PFSK-1 (cell line): ENCODE measurements around the gene LSP1.

ENCODE experiments used
- FOXP2 ChIP-seq: optimal IDR thresholded peaks from 2 replicates; pipeline ENCODE3; 2011; ENCODE audit warnings: borderline replicate concordance, control low read depth, inconsistent platforms; ENCODE audit not compliant: insufficient read depth; ENCODE audit errors: extremely low read length, extremely low read depth
- POLR2AphosphoS5 ChIP-seq: IDR thresholded peaks from 2 replicates; pipeline ENCODE4 v1.6.1; 2012; ENCODE audit warnings: low read depth, mild to moderate bottlenecking, control low read depth, low read length, moderate library complexity
- SIN3A ChIP-seq: IDR thresholded peaks from 2 replicates; pipeline ENCODE4 v1.6.1; 2012; ENCODE audit warnings: mild to moderate bottlenecking, low read length, moderate library complexity, borderline replicate concordance; ENCODE audit not compliant: insufficient read depth
- TAF1 ChIP-seq: IDR thresholded peaks from 2 replicates; pipeline ENCODE4 v1.6.1; 2012; ENCODE audit warnings: low read length, control low read depth, borderline replicate concordance; ENCODE audit not compliant: insufficient read depth
- TF ChIP-seq, protein P1 (sequence below), 2 experiments: IDR thresholded peaks; 2 replicates each; pipeline versions ENCODE4 v1.6.1 to v1.8.0; 2011 to 2012; ENCODE audit warnings: low read depth in 2 of 2, low read length in 2 of 2, control low read depth in 1 of 2, inconsistent platforms in 1 of 2, mild to moderate bottlenecking in 1 of 2, moderate library complexity in 1 of 2; ENCODE audit not compliant: insufficient read depth in 1 of 2

- TF ChIP-seq SIN3A (no peak), POLR2AphosphoS5 (no peak), TAF1 (no peak), FOXP2 (no peak)
- TF ChIP-seq, protein P1, sequence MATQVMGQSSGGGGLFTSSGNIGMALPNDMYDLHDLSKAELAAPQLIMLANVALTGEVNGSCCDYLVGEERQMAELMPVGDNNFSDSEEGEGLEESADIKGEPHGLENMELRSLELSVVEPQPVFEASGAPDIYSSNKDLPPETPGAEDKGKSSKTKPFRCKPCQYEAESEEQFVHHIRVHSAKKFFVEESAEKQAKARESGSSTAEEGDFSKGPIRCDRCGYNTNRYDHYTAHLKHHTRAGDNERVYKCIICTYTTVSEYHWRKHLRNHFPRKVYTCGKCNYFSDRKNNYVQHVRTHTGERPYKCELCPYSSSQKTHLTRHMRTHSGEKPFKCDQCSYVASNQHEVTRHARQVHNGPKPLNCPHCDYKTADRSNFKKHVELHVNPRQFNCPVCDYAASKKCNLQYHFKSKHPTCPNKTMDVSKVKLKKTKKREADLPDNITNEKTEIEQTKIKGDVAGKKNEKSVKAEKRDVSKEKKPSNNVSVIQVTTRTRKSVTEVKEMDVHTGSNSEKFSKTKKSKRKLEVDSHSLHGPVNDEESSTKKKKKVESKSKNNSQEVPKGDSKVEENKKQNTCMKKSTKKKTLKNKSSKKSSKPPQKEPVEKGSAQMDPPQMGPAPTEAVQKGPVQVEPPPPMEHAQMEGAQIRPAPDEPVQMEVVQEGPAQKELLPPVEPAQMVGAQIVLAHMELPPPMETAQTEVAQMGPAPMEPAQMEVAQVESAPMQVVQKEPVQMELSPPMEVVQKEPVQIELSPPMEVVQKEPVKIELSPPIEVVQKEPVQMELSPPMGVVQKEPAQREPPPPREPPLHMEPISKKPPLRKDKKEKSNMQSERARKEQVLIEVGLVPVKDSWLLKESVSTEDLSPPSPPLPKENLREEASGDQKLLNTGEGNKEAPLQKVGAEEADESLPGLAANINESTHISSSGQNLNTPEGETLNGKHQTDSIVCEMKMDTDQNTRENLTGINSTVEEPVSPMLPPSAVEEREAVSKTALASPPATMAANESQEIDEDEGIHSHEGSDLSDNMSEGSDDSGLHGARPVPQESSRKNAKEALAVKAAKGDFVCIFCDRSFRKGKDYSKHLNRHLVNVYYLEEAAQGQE (IDR thresholded peaks at IDR 0.05; ENCODE audit: insufficient read depth in 1 of 2, low read depth in 2 of 2, low read length in 2 of 2), result no peak
Observed at GRCh38 chr11:1868636-1869291, 15.9 kb downstream of the LSP1 start.
